ENCODE measurements around the gene OSBPL10.

Gene OSBPL10

DNA sequence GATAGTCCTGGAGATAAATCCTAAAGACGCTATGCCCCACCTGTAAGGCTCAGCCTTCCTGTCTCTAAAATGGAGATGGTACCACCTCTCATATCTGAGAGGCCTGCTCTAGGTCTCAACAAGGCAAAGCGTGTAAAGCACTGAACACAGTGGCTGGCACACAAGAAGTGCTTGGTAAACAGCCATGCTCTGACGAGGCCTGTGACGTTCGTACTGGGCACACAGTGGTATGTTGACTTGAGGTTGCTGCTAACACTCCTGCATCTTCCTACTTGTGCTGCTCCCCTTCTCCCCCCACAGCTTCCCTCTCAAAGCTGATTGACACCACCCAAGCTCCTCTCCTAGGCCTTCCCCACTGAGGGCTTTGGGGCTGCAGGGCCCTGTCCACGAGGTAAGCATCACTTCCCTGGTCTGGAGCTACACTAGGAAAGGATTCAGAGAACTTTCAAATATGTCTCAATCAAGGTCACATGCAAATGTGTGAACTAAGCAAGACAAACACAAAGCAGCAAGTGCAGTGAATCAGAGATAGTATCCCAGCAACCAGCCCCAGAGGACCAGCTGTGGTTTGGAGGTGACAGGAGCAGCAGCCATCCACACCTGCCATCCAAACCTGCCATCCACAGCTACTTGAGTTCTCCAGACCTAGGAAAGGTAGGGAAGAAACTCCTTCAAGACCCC, 270.8 kb downstream of the OSBPL10 start:
- no peak for TF ChIP-seq ZNF8 (CRISPR knock-in tag; IDR thresholded peaks at IDR 0.05)
- no peak for TF ChIP-seq ZC3H10 (CRISPR knock-in tag; IDR thresholded peaks at IDR 0.05)
- no peak for TF ChIP-seq ZNF565 (CRISPR knock-in tag; conservative IDR thresholded peaks at IDR 0.05; ENCODE audit: low read depth)
- TF ChIP-seq, protein P1, sequence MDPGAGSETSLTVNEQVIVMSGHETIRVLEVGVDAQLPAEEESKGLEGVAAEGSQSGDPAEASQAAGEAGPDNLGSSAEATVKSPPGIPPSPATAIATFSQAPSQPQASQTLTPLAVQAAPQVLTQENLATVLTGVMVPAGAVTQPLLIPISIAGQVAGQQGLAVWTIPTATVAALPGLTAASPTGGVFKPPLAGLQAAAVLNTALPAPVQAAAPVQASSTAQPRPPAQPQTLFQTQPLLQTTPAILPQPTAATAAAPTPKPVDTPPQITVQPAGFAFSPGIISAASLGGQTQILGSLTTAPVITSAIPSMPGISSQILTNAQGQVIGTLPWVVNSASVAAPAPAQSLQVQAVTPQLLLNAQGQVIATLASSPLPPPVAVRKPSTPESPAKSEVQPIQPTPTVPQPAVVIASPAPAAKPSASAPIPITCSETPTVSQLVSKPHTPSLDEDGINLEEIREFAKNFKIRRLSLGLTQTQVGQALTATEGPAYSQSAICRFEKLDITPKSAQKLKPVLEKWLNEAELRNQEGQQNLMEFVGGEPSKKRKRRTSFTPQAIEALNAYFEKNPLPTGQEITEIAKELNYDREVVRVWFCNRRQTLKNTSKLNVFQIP (CRISPR knock-in tag; IDR thresholded peaks at IDR 0.05; ENCODE audit: borderline replicate concordance, low read depth): no peak
- no peak for TF ChIP-seq ARNTL (CRISPR knock-in tag; IDR thresholded peaks at IDR 0.05; ENCODE audit: borderline replicate concordance, low read depth)
- TF ChIP-seq CSRNP3 (CRISPR knock-in tag; IDR thresholded peaks at IDR 0.05): no peak
- TF ChIP-seq ESRRG (CRISPR knock-in tag; IDR thresholded peaks at IDR 0.05): no peak
- TF ChIP-seq OSR1 (CRISPR knock-in tag; IDR thresholded peaks at IDR 0.05): no peak

GRCh38 chr3:31709526-31709925, 271.5 kb downstream of the OSBPL10 start:
- ATAC-seq: no peak
- TF ChIP-seq TSHZ2 (CRISPR knock-in tag; IDR thresholded peaks at IDR 0.05): no peak
- TF ChIP-seq TOX (CRISPR knock-in tag; IDR thresholded peaks at IDR 0.05; ENCODE audit: borderline replicate concordance): no peak
- no peak for TF ChIP-seq ZNF565 (CRISPR knock-in tag; conservative IDR thresholded peaks at IDR 0.05; ENCODE audit: low read depth)
- TF ChIP-seq ESRRG (CRISPR knock-in tag; IDR thresholded peaks at IDR 0.05): no peak
- TF ChIP-seq, protein P2, sequence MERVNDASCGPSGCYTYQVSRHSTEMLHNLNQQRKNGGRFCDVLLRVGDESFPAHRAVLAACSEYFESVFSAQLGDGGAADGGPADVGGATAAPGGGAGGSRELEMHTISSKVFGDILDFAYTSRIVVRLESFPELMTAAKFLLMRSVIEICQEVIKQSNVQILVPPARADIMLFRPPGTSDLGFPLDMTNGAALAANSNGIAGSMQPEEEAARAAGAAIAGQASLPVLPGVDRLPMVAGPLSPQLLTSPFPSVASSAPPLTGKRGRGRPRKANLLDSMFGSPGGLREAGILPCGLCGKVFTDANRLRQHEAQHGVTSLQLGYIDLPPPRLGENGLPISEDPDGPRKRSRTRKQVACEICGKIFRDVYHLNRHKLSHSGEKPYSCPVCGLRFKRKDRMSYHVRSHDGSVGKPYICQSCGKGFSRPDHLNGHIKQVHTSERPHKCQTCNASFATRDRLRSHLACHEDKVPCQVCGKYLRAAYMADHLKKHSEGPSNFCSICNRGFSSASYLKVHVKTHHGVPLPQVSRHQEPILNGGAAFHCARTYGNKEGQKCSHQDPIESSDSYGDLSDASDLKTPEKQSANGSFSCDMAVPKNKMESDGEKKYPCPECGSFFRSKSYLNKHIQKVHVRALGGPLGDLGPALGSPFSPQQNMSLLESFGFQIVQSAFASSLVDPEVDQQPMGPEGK (CRISPR knock-in tag; IDR thresholded peaks at IDR 0.05; ENCODE audit: borderline replicate concordance): no peak
- TF ChIP-seq TCF4 (CRISPR knock-in tag; IDR thresholded peaks at IDR 0.05; ENCODE audit: borderline replicate concordance): no peak

More for the DNA sequence above, 270.8 kb downstream of the OSBPL10 start:
- ATAC-seq: no peak

GRCh38 chr3:31709005-31709404, 272.1 kb downstream of the OSBPL10 start:
- no peak for ATAC-seq
- TF ChIP-seq RARB (CRISPR knock-in tag; IDR thresholded peaks at IDR 0.05) (no peak), OSR1 (CRISPR knock-in tag; IDR thresholded peaks at IDR 0.05) (no peak), CSRNP3 (CRISPR knock-in tag; IDR thresholded peaks at IDR 0.05) (no peak), TOX (CRISPR knock-in tag; IDR thresholded peaks at IDR 0.05; ENCODE audit: borderline replicate concordance) (no peak), ZNF70 (CRISPR knock-in tag; IDR thresholded peaks at IDR 0.05) (no peak), SNAI2 (CRISPR knock-in tag; IDR thresholded peaks at IDR 0.05) (no peak), ZNF565 (CRISPR knock-in tag; conservative IDR thresholded peaks at IDR 0.05; ENCODE audit: low read depth) (no peak), ZFP3 (CRISPR knock-in tag; IDR thresholded peaks at IDR 0.05) (no peak), ESRRG (CRISPR knock-in tag; IDR thresholded peaks at IDR 0.05) (no peak), CSDC2 (CRISPR knock-in tag; IDR thresholded peaks at IDR 0.05) (no peak), TCF4 (CRISPR knock-in tag; IDR thresholded peaks at IDR 0.05; ENCODE audit: borderline replicate concordance) (no peak), ISL1 (CRISPR knock-in tag; IDR thresholded peaks at IDR 0.05) (no peak), TSHZ2 (CRISPR knock-in tag; IDR thresholded peaks at IDR 0.05) (no peak)
- TF ChIP-seq, protein P2 (CRISPR knock-in tag; IDR thresholded peaks at IDR 0.05; ENCODE audit: borderline replicate concordance): no peak
- TF ChIP-seq, protein P1 (CRISPR knock-in tag; IDR thresholded peaks at IDR 0.05; ENCODE audit: borderline replicate concordance, low read depth): no peak

All from SK-N-SH treated with all-trans-retinoic acid at 6 μM for 48 hours (cell line).